ENCODE measurements around the gene ITGA3.

- TF ChIP-seq EZH2 (IDR thresholded peaks at IDR 0.05; ENCODE audit: borderline replicate concordance, low read length), result no peak
- no peak for TF ChIP-seq CTCF (conservative IDR thresholded peaks at IDR 0.05 in 1 of 2, IDR thresholded peaks at IDR 0.05 in 1 of 2; ENCODE audit: extremely low read depth in 1 of 2, insufficient read depth in 1 of 2, low read depth in 1 of 2, low read length in 2 of 2)
Observed at GRCh38 chr17:50100480-50100883, 44.6 kb downstream of the ITGA3 start.

Measured in mammary epithelial cell (primary cell).